Immature natural killer cell (primary cell): ENCODE results near the gene DCC. TPM values are rescaled to one million over a fixed set of nuclear protein-coding genes. Genes with fewer than 3 reads are reported as not detected.

ENCODE experiments used
- DNase-seq, 3 donors: peaks; one replicate each; pipeline ENCODE4 v3.0.0; 2022; ENCODE audit warnings: mixed read lengths in 1 of 3
- H3K27ac Mint-ChIP-seq, 6 donors: one replicate each; pipeline ENCODE4 v1.8.0; 2020; ENCODE audit warnings: mixed read lengths in 6 of 6, mild to moderate bottlenecking in 5 of 6, inconsistent platforms in 4 of 6, moderate library complexity in 3 of 6
- H3K27me3 Mint-ChIP-seq, 3 donors: one replicate each; pipeline ENCODE4 v1.8.0; 2020 to 2021; ENCODE audit warnings: low read depth in 3 of 3, mild to moderate bottlenecking in 3 of 3, mixed read lengths in 3 of 3, moderate library complexity in 3 of 3, inconsistent platforms in 1 of 3
- H3K36me3 Mint-ChIP-seq, 3 donors: one replicate each; pipeline ENCODE4 v1.8.0; 2020; ENCODE audit warnings: mixed read lengths in 3 of 3, inconsistent platforms in 2 of 3, mild to moderate bottlenecking in 2 of 3
- H3K4me1 Mint-ChIP-seq, 2 donors: one replicate each; pipeline ENCODE4 v1.8.0; 2020; ENCODE audit warnings: inconsistent platforms in 2 of 2, mild to moderate bottlenecking in 2 of 2, mixed read lengths in 2 of 2, moderate library complexity in 1 of 2
- H3K4me3 Mint-ChIP-seq, 5 donors: one replicate each; pipeline ENCODE4 v1.8.0; 2020; ENCODE audit warnings: mild to moderate bottlenecking in 5 of 5, mixed read lengths in 5 of 5, inconsistent platforms in 3 of 5, moderate library complexity in 3 of 5
- H3K9me3 Mint-ChIP-seq, 6 donors: one replicate each; pipeline ENCODE4 v1.8.0; 2020; ENCODE audit warnings: mild to moderate bottlenecking in 6 of 6, mixed read lengths in 6 of 6, inconsistent platforms in 4 of 6, moderate library complexity in 3 of 6
- polyA plus RNA-seq, 3 donors: library from polyadenylated mRNA; unstranded; fragments of 300-500 nt; fragmentation: Illumina TruSeq; gene quantifications; one replicate each; pipeline ENCODE4 v1.2.3, GENCODE V29; 2021

Gene DCC
- polyA plus RNA-seq, 3 donors from 2014 or later: not detected

- H3K9me3 Mint-ChIP-seq: peaks cover 2 to 23% (median 10%) of the 10 kb centered on the region in 6 donors
- no peak overlapping the region for H3K4me3 Mint-ChIP-seq
- H3K27me3 Mint-ChIP-seq: no peaks in the 10 kb centered on the region
- no peaks in the 10 kb centered on the region for H3K36me3 Mint-ChIP-seq
- H3K4me1 Mint-ChIP-seq: no peaks in the 10 kb centered on the region
- H3K27ac Mint-ChIP-seq: no peak overlapping the region
- no peak for DNase-seq
Observed at GRCh38 chr18:53040286-53040685, 700.3 kb downstream of the DCC start.

DNA sequence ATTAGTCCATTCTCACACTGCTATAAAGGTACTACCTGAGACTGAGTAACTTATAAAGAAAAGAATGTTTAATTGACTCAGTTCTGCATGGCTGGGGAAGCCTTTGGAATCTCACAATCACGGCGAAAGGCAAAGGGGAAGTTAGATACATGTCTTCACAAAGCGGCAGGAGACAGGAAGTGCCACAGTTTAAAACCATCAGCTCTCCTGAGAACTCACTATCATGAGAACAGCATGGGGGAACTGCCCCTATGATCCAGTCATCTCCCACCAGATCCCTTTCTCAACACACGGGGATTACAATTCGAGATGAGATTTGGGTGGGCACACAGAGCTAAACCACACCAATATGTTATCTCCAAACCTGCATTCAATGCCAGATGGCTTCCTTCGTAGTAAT lies 716.1 kb downstream of the DCC start:
- H3K4me3 Mint-ChIP-seq: no peak overlapping the region
- no peaks in the 10 kb centered on the region for H3K27me3 Mint-ChIP-seq
- H3K27ac Mint-ChIP-seq: no peak overlapping the region
- H3K36me3 Mint-ChIP-seq: no peaks in the 10 kb centered on the region
- H3K4me1 Mint-ChIP-seq: no peaks in the 10 kb centered on the region
- DNase-seq: no peak
- H3K9me3 Mint-ChIP-seq: peaks cover 0 to 30% (median 15%) of the 10 kb centered on the region in 6 donors

GRCh38 chr18:53070788-53071187 lies 730.8 kb downstream of the DCC start:
- H3K9me3 Mint-ChIP-seq: peaks cover 3 to 33% (median 14%) of the 10 kb centered on the region in 6 donors
- no peaks in the 10 kb centered on the region for H3K36me3 Mint-ChIP-seq
- no peak for DNase-seq
- H3K4me3 Mint-ChIP-seq: no peak overlapping the region
- no peak overlapping the region for H3K27ac Mint-ChIP-seq
- H3K27me3 Mint-ChIP-seq: peaks cover 0 to 5% (median 0%) of the 10 kb centered on the region in 3 donors
- H3K4me1 Mint-ChIP-seq: no peaks in the 10 kb centered on the region

GRCh38 chr18:53080687-53081086 lies 740.7 kb downstream of the DCC start:
- Mint-ChIP-seq H3K36me3 (no peaks in the 10 kb centered on the region), H3K4me1 (no peaks in the 10 kb centered on the region), H3K9me3 (peaks cover 2 to 17% (median 11%) of the 10 kb centered on the region in 6 donors), H3K4me3 (no peak overlapping the region), H3K27ac (no peak overlapping the region), H3K27me3 (peaks cover 0 to 3% (median 0%) of the 10 kb centered on the region in 3 donors)
- no peak for DNase-seq

- H3K36me3 Mint-ChIP-seq: no peaks in the 10 kb centered on the region
- DNase-seq: no peak
- H3K27me3 Mint-ChIP-seq: no peaks in the 10 kb centered on the region
- no peaks in the 10 kb centered on the region for H3K4me1 Mint-ChIP-seq
- no peak overlapping the region for H3K27ac Mint-ChIP-seq
- no peak overlapping the region for H3K4me3 Mint-ChIP-seq
- peaks cover 7 to 21% (median 13%) of the 10 kb centered on the region in 6 donors for H3K9me3 Mint-ChIP-seq
Observed at GRCh38 chr18:53093636-53094035, 753.6 kb downstream of the DCC start.

GRCh38 chr18:53101536-53102105 lies 761.6 kb downstream of the DCC start:
- no peak for DNase-seq
- H3K9me3 Mint-ChIP-seq: peaks cover 3 to 50% (median 10%) of the 10 kb centered on the region in 6 donors
- H3K36me3 Mint-ChIP-seq: no peaks in the 10 kb centered on the region
- H3K4me1 Mint-ChIP-seq: no peaks in the 10 kb centered on the region
- no peak overlapping the region for H3K4me3 Mint-ChIP-seq
- no peak overlapping the region for H3K27ac Mint-ChIP-seq
- peaks cover 0 to 3% (median 2%) of the 10 kb centered on the region in 3 donors for H3K27me3 Mint-ChIP-seq

DNA sequence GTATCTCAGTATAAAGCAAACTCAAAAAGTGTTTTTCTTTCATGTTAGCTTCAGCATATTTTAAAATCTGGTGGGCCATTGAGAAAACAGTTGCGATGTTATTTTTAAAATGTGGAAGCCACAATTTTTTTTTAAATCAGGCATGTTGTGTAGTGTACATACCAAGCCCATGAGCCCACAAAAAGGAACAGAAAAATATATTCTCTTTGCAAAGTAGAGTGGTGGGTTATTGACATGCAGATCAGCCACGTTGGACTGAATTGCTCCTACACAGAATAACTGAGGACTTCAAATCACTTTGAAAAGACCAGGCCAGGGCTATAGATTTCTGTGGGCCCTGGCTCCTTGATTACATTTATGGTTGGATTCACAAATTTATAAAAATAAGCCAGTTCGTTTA lies 774.4 kb downstream of the DCC start:
- H3K27me3 Mint-ChIP-seq: no peaks in the 10 kb centered on the region
- H3K4me1 Mint-ChIP-seq: no peaks in the 10 kb centered on the region
- peaks cover 4 to 25% (median 12%) of the 10 kb centered on the region in 6 donors for H3K9me3 Mint-ChIP-seq
- DNase-seq: no peak
- H3K36me3 Mint-ChIP-seq: no peaks in the 10 kb centered on the region
- no peak overlapping the region for H3K27ac Mint-ChIP-seq
- H3K4me3 Mint-ChIP-seq: no peak overlapping the region

DNA sequence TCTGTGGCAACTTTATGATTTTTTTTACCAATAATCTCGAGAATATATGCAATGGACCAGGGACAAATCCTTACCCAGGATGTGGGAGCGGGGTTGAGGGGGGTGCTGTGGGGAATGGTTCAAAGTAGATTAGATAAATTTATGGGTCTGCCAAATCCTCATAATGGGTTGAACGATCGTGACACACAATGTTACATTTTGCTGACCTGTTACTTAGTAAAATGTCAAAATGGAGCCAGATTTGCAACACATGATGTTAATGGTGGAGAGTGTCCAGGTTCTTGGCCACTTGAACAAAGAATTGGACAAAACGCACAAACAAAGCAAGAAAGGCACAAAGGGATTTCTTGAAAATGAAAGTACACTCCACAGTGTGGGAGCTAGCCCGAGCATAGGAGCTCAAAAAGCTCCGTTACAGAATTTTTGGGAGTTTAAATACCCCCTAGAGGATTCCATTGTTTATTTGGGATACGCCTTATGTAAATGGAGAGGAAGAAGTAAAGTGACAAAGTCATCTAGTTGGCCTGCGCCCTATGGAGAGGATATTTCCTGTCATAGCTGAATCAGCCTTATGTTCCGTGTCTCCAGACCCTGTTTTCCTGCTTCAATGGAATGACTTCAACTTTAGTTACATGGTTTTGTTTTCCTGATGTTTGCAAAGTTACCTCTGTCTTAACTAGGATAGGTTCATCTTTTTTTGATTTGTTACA lies 776.0 kb downstream of the DCC start:
- Mint-ChIP-seq H3K4me1 (no peaks in the 10 kb centered on the region), H3K4me3 (no peak overlapping the region)

GRCh38 chr18:53117851-53118250 lies 777.9 kb downstream of the DCC start:
- Mint-ChIP-seq H3K27me3 (no peaks in the 10 kb centered on the region), H3K27ac (no peak overlapping the region), H3K9me3 (peaks cover 3 to 26% (median 11%) of the 10 kb centered on the region in 6 donors)

More for the DNA sequence above, 776.0 kb downstream of the DCC start:
- DNase-seq: no peak
- H3K27ac Mint-ChIP-seq: no peak overlapping the region
- H3K36me3 Mint-ChIP-seq: no peaks in the 10 kb centered on the region
- peaks cover 4 to 31% (median 12%) of the 10 kb centered on the region in 6 donors for H3K9me3 Mint-ChIP-seq
- no peaks in the 10 kb centered on the region for H3K27me3 Mint-ChIP-seq

GRCh38 chr18:53126210-53126609 lies 786.2 kb downstream of the DCC start:
- Mint-ChIP-seq H3K4me3 (no peak overlapping the region), H3K27me3 (no peaks in the 10 kb centered on the region), H3K36me3 (no peaks in the 10 kb centered on the region), H3K9me3 (peaks cover 5 to 19% (median 11%) of the 10 kb centered on the region in 6 donors), H3K4me1 (no peaks in the 10 kb centered on the region), H3K27ac (no peak overlapping the region)
- DNase-seq: no peak

More at GRCh38 chr18:53117851-53118250, 777.9 kb downstream of the DCC start:
- Mint-ChIP-seq H3K36me3 (no peaks in the 10 kb centered on the region), H3K4me3 (no peak overlapping the region), H3K4me1 (no peaks in the 10 kb centered on the region)
- DNase-seq: no peak

- no peak for DNase-seq
- Mint-ChIP-seq H3K27ac (no peak overlapping the region), H3K9me3 (peaks cover 2 to 16% (median 7%) of the 10 kb centered on the region in 6 donors), H3K4me1 (no peaks in the 10 kb centered on the region), H3K4me3 (no peak overlapping the region), H3K27me3 (no peaks in the 10 kb centered on the region), H3K36me3 (no peaks in the 10 kb centered on the region)
Observed at GRCh38 chr18:53131001-53131400, 791.0 kb downstream of the DCC start.

DNA sequence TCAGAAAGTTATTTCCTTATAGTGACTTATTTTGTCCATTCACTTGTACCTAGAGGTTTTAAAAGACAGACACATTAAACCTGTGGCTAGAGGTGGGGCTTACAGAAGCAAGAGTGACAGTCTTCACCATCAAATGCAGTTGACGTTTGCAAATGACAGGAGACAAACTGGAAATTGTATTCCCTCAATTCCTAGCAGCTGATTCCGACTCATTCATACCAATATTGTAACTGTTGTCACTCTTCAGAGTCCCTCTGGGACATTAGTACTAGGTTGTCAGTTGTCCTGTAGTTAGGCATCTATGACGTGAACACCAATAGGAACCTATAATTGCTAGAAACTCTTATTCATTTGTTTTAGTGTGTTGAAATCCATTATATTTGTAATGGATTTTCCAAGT lies 794.7 kb downstream of the DCC start:
- Mint-ChIP-seq H3K9me3 (peaks cover 6 to 16% (median 10%) of the 10 kb centered on the region in 6 donors), H3K27ac (no peak overlapping the region), H3K36me3 (no peaks in the 10 kb centered on the region), H3K4me3 (no peak overlapping the region), H3K4me1 (no peaks in the 10 kb centered on the region), H3K27me3 (no peaks in the 10 kb centered on the region)
- DNase-seq: no peak

- Mint-ChIP-seq H3K36me3 (no peaks in the 10 kb centered on the region), H3K27ac (no peak overlapping the region), H3K9me3 (peaks cover 4 to 12% (median 10%) of the 10 kb centered on the region in 6 donors), H3K4me1 (no peaks in the 10 kb centered on the region), H3K4me3 (no peak overlapping the region), H3K27me3 (no peaks in the 10 kb centered on the region)
- no peak for DNase-seq
Observed at GRCh38 chr18:53135654-53136053, 795.7 kb downstream of the DCC start.

DNA sequence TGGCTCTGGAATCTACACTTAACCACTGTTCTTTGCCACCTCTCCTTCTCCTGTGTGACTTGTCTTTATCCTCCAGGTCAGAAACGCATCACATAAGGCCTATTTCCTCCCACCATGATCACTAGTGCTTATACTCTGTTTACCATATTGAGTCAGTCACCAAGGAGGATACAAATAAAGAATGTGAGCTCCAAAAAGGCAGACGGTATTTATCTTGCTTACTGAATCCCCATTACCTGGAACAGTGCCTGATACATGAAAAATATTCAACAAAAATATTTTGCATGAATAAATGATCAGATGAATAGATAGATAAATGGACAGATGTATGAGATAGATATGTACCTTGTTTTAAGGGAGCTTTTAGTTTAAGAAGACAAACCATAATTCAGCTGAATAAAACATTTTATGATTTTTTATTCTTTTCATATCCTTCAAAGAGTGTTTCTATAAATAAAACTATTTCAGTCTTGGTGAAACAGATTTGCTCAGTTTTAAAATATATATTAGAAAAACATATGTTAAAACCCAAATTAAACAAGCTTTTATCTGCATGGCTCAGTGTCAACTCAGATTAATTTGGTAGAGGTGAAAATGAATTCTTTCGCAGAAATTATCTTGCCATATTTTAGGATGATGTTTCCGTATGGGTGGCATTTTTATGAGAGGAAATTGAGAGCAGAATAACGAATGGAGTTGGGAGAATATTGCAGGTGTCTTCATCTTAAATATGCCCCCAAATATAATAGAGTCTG lies 799.9 kb downstream of the DCC start:
- Mint-ChIP-seq H3K4me3 (no peak overlapping the region), H3K36me3 (peaks cover 0 to 3% (median 0%) of the 10 kb centered on the region in 3 donors), H3K4me1 (no peaks in the 10 kb centered on the region), H3K27me3 (no peaks in the 10 kb centered on the region), H3K9me3 (peaks cover 4 to 22% (median 11%) of the 10 kb centered on the region in 6 donors), H3K27ac (no peak overlapping the region)
- no peak for DNase-seq
